GM12801 (cell line): Measurements from ENCODE around the gene GALE.

ENCODE experiments used
- TF ChIP-seq, protein P1 (sequence below): IDR thresholded peaks from one replicate; pipeline ENCODE4 v1.5.1; 2011; ENCODE audit warnings: control low read depth; ENCODE audit not compliant: insufficient read length; ENCODE audit errors: extremely low read depth

The GALE gene

DNA sequence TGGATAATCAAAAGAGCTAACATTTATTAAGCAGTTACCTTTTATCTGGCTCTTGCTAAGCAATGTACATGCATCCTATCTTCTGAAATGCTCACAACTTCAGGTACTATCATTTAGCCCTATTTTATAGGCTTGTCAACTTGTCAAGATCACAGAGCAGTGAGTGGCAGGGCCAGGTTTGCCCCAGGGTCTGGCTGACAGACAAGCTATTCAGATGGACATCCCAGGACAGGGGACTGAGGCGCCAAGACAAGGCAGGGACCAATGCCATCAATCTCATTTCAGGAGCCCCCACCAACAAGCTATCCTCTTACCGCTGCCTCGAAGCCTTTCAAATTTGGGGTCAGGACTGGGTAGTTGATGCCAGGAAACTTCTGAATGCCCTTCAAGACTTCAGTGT is 15.8 kb upstream of the GALE start:
- TF ChIP-seq, protein P1, sequence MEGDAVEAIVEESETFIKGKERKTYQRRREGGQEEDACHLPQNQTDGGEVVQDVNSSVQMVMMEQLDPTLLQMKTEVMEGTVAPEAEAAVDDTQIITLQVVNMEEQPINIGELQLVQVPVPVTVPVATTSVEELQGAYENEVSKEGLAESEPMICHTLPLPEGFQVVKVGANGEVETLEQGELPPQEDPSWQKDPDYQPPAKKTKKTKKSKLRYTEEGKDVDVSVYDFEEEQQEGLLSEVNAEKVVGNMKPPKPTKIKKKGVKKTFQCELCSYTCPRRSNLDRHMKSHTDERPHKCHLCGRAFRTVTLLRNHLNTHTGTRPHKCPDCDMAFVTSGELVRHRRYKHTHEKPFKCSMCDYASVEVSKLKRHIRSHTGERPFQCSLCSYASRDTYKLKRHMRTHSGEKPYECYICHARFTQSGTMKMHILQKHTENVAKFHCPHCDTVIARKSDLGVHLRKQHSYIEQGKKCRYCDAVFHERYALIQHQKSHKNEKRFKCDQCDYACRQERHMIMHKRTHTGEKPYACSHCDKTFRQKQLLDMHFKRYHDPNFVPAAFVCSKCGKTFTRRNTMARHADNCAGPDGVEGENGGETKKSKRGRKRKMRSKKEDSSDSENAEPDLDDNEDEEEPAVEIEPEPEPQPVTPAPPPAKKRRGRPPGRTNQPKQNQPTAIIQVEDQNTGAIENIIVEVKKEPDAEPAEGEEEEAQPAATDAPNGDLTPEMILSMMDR = no peak

DNA sequence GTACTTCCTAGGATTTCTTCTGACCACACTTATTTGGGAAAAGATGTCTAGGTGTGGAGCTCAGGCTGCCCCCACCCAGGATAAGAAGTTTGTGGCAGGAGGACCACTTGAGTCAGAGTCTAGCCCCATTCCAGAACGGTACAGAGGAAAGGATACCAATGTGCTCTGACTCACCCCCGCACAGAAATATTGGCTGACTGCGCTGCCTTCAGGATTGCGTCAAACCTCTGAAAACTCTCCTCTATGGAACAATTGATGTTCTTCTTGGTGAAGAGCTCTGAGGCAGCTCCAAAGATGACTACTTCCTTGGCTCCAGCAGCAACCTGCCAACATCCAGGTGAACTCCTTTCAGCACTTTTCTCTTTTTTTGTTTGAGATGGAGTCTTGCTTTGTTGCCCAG is 13.5 kb upstream of the GALE start:
- TF ChIP-seq, protein P1 = no peak

DNA sequence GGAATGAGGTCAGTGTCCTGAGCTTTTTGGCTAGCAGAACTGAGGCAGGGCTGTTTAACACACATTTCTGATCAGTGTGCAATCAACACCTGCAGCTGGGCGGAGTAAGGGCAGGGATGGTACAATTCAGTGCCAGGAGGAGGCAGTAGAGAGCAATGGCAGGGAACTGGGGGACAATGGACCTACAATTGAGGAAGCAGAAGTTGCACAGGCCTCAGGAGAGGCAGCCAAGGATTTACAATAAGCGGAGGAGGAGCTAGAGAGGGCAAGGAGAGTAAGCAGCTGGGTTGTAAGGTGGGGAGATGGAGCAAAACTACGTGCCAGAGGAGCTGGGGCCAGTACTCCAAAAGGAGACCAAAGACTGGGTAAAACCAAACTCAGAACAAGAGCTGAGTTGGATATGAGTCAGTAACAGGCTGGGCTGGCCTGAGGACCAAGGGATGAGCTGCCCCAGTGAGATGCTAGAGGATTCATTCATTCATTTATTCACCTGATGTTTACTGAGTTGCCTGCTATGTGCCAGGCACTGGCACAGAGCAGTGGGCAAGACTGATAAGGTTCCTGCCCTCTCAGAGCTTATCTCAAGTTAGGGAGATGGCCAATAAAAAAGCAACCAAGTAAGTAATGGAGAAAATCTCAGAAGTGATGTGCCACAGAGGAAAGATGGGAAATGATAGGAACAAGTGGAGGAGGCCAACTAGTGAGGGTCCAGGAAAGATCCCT is 10.4 kb upstream of the GALE start:
- TF ChIP-seq, protein P1 = peak; percentile 22

DNA sequence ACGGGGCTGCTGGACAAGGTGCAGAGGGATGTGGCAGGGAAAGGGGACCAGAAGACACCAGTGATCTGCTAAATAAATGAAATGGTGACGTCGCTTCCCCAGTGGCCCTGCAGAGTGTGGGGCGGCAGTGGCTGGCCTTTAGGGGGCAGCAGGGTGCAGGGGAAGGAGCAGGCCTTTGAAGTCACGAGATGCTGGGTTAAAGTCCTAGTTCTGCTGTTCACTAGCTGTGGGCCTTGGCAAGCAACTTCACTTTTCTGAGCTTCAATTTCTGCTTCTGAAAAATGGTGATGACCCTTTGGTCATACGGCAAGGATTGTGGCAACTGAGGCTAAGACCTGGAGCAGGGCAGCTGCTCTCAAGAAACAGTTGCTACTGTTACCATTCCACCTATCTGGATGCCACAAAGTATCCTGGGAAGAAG is 9.2 kb upstream of the GALE start:
- TF ChIP-seq, protein P1 = peak; percentile 65

DNA sequence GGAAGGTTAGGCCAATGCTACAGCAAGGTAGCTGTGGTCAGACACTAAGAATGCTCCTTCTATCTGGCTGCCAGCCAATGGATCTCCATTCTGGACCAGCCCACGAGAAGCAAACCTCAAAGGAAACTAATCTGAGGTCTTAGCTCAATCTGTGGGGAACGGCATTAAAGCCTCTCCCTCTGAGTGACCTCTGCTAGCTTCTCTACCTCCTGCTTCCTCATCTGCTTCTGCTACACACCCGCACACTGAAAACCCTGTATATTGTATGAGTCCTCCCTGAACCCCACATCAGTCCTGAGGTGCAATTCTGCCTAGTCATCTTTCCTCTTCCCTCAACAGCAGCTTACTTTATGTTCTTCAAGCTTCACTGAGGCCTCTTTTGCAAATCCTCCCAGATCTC is 6.9 kb upstream of the GALE start:
- TF ChIP-seq, protein P1 = no peak

DNA sequence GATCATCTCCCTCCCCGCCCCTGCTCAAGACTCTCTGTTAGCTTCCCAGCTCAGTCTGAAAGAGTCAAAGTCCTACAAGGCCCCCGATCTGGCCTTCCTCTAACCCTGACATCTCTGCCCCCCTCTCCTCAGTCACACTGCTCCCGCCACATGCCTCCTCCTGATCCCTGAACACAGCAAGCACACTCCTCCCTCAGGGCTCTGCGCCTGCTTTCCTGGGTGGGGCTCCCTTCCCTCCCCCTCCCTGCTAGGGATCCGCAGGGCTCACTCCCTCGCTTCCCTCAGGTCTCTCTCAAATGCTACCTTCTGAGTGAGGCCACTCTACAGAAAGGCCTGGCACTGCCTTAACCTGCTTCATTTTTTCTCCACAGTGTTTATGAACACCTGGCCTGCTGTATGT is 5.7 kb upstream of the GALE start:
- TF ChIP-seq, protein P1 = no peak

DNA sequence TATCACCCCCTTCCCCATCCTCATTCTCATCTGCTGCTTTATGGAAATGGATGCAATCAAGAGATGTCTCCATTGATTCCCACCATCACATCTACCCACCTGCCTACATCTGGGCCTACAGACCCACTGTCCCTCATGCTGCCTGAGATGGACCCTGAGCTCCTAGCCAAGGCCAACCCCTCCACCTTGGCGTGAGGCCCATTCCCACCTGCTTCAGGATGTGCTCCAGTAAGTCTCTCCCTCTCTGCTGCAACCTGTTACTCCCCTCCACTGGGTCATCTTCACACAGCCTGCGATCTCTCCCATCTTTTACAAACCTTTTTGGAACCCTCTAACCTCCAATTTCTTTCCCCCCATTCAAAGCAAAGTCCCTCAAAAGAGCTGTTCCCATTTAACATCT is 4.5 kb upstream of the GALE start:
- TF ChIP-seq, protein P1 = no peak
